ENCODE data around the gene PDZD7. TPM values are rescaled to one million over a fixed set of nuclear protein-coding genes. Genes with fewer than 3 reads are reported as not detected.

PDZD7 gene
- total and polyA plus RNA-seq, 4 experiments from 2014 or later, result 0.20 to 1.8 (median 0.70) TPM

DNA sequence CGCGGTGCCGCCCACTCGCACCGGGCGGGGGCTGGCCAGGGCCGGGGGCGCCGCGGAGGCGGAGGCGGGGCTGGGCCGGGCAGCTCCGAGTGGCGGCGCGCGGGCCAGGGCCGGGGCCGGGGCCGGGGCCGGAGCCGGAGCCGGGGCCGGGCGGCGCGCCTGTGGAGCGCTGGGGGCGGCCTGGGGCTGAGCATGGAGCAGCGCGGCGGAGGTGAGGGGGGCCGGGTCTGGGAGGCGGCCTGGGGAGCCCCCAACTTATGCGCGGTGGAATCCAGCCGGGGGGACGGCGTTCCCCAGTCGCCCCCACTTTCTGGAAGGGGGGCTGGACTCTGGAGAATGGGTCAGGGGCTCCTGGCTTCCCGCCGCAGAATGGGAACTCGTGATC is 31.2 kb downstream of the PDZD7 start, which contains the start of gene LZTS2:
Gene LZTS2, plus strand, starts transcription at position 67 of the 385 bp plus-strand sequence. CDS start 2,731 bp downstream, outside the sequence.
- Histone ChIP-seq H3K27ac (ENCODE audit: low read depth, low read length) (peak within 1 kb of the TSS; percentile 83), H3K4me3 (ENCODE audit: low read length in 2 of 2) (peak within 1 kb of the TSS; percentile 64 to 73), H3K4me1 (ENCODE audit: insufficient read depth, low read length) (peaks cover 24% of the 10 kb centered on the region), H3K9me3 (ENCODE audit: control insufficient read depth in 1 of 2, low read length in 2 of 2) (no peaks in the 10 kb centered on the region), H3K27me3 (ENCODE audit: insufficient read depth, low read length) (no peaks in the 10 kb centered on the region), H3K36me3 (ENCODE audit: insufficient read depth, low read length) (no peaks in the 10 kb centered on the region)
- CTCF ChIA-PET (ENCODE audit: partially characterized antibody), result interaction anchor here (0.7 to 12.0 kb wide), 6 partner anchors 10 to 31 kb away, joined by 3 to 171 read pairs (median 4); partner anchors contain the start of genes PDZD7 and SEMA4G
- Mint-ChIP-seq H3K27me3 (no peaks in the 10 kb centered on the region), H3K9me3 (peaks cover 0 to 3% (median 0%) of the 10 kb centered on the region in 8 donors), H3K4me3 (peak within 1 kb of the TSS; percentile 84 to 98 (median 91)), H3K27ac (peak within 1 kb of the TSS; percentile 82 to 96 (median 94)), H3K4me1 (peaks cover 15 to 33% (median 23%) of the 10 kb centered on the region in 4 donors), H3K36me3 (peaks cover under 1 to 19% of the 10 kb centered on the region in 2 donors)
- DNase-seq, result no peak
- POLR2A ChIA-PET (ENCODE audit: partially characterized antibody), result interaction anchor here (1.5 to 6.1 kb wide), 3 partner anchors 12 to 31 kb away, joined by 7 to 90 read pairs (median 84); partner anchors contain the start of genes MRPL43, PDZD7, SFXN3 and TWNK
- intact Hi-C loops (cut with micrococcal nuclease), result loop anchor here (2.0 to 10.0 kb wide), 3 partner anchors 87 to 465 kb away; partner anchors contain the start of genes HIF1AN and SLF2

DNA sequence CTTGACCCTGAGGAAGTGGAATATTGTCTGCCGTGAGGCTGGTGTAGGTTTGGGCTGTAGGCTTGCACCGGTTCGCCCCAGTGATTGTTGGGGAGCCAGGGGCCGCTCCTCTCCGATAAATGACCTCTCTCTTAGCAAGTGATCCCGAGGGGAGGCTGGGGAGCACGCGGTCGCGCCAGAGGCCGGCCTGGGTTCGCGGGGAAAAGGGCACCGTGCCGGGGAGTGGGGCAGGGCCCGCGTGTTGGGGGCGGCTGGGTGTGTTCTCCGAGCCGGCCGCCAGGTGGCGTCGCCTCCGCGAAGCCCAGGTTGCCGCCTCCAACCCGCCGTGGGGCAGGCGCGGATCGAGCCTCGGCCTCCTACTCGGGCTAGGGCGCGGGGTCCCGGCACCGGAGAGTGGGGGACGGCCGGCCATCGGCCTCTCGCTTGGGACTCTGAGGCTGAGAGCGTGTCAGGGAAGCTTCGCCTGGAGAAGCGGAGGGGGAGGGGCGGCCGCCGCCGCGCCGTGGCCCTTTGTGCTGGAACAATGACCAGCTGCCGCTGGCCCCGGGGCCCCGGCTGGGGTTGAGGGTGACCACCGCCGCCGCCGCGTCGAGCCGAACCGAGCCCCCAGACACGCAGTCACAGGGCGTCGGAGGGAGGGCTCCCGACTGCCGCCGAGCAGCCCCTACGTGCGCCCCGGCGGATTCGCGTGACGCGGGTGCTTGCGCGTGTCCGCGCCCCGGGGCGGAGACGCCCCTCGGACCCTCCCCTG is 31.8 kb downstream of the PDZD7 start:
- CTCF ChIA-PET (ENCODE audit: partially characterized antibody), result interaction anchor here (0.7 to 12.0 kb wide), 13 partner anchors 10 to 86 kb away, joined by 3 to 171 read pairs (median 10); partner anchors contain the start of genes KAZALD1, MRPL43, PDZD7 and SEMA4G
- no peaks in the 10 kb centered on the region for H3K9me3 ChIP-seq (ENCODE audit: control insufficient read depth in 1 of 2, low read length in 2 of 2)
- H3K4me3 ChIP-seq (ENCODE audit: low read length in 2 of 2), result peak overlapping the region; percentile 64 to 73
- H3K27ac ChIP-seq (ENCODE audit: low read depth, low read length), result peak overlapping the region; percentile 83
- H3K36me3 ChIP-seq (ENCODE audit: insufficient read depth, low read length), result no peaks in the 10 kb centered on the region
- peaks cover 15 to 34% (median 24%) of the 10 kb centered on the region in 4 donors for H3K4me1 Mint-ChIP-seq
- intact Hi-C loops (cut with micrococcal nuclease), result loop anchor here (1.0 to 10.0 kb wide), 4 partner anchors 15 to 464 kb away; partner anchors contain the start of genes HIF1AN and SLF2
- peak; percentile 73 to 86 (median 79) for DNase-seq
- peaks cover 4 to 21% of the 10 kb centered on the region in 2 donors for H3K36me3 Mint-ChIP-seq
- peak overlapping the region; percentile 84 to 98 (median 91) for H3K4me3 Mint-ChIP-seq
- peaks cover 24% of the 10 kb centered on the region for H3K4me1 ChIP-seq (ENCODE audit: insufficient read depth, low read length)
- H3K9me3 Mint-ChIP-seq, result peaks cover 0 to 3% (median 0%) of the 10 kb centered on the region in 8 donors
- POLR2A ChIA-PET (ENCODE audit: partially characterized antibody), result interaction anchor here (0.9 to 6.1 kb wide), 4 partner anchors 12 to 51 kb away, joined by 3 to 90 read pairs (median 46); partner anchors contain the start of genes MRPL43, PDZD7, SFXN3 and TWNK
- no peaks in the 10 kb centered on the region for H3K27me3 Mint-ChIP-seq
- no peaks in the 10 kb centered on the region for H3K27me3 ChIP-seq (ENCODE audit: insufficient read depth, low read length)
- H3K27ac Mint-ChIP-seq, result peak overlapping the region; percentile 82 to 96 (median 94)

DNA sequence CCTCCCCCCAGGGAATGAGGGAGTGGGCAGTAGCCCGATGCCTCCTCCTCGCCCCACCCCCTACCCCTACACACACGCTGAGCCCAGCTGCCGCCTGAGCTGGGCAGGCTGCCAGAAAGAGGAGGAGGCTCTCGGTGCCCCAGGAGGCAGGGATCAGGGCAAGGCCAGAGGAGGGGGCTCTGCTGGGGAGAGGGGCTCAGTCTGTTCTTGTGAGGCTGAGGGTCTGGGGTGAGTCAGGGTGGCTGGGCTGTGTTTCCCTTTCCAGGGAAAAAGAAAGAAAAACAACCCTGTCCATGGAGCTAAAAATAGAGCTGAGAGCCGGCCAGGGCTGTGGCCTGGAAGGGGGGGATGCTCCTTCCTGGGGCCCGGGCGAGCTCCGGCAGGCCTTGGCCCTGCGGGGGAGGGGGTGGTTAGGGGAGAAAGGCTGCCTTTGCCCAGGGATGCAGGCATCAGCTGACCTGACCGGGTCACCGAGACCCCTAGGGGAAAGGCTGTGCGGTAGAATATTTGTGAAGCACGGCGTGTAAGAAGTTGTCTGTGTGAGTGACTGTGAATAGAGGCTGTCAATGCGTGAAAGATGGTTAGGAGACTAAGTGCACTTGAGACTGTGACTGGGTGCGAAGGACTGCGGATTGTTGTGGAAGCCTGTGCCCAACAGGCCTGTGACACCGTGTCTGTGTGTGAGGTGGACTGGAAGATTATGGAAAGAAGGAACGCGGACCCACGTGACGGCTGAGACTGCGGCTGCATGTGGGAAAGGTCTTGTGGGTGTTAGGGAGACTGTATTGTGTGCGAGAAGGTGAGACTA is 32.5 kb downstream of the PDZD7 start:
- Histone ChIP-seq H3K27ac (ENCODE audit: low read depth, low read length) (peak overlapping the region; percentile 83), H3K9me3 (ENCODE audit: control insufficient read depth in 1 of 2, low read length in 2 of 2) (no peaks in the 10 kb centered on the region), H3K27me3 (ENCODE audit: insufficient read depth, low read length) (no peaks in the 10 kb centered on the region), H3K4me3 (ENCODE audit: low read length in 2 of 2) (peak overlapping the region; percentile 64 to 73), H3K36me3 (ENCODE audit: insufficient read depth, low read length) (no peaks in the 10 kb centered on the region), H3K4me1 (ENCODE audit: insufficient read depth, low read length) (peaks cover 24% of the 10 kb centered on the region)
- Mint-ChIP-seq H3K9me3 (peaks cover 0 to 3% (median 0%) of the 10 kb centered on the region in 8 donors), H3K4me3 (peak overlapping the region; percentile 84 to 98 (median 91)), H3K4me1 (peaks cover 15 to 34% (median 24%) of the 10 kb centered on the region in 4 donors), H3K27me3 (no peaks in the 10 kb centered on the region), H3K36me3 (peaks cover 4 to 25% of the 10 kb centered on the region in 2 donors), H3K27ac (peak overlapping the region; percentile 82 to 96 (median 95))
- intact Hi-C loops (cut with micrococcal nuclease), result loop anchor here (1.0 to 10.0 kb wide), 4 partner anchors 16 to 464 kb away; partner anchors contain the start of genes HIF1AN and SLF2
- ChIA-PET POLR2A (ENCODE audit: partially characterized antibody) (interaction anchor here (0.7 to 6.1 kb wide), 11 partner anchors 8 to 86 kb away, joined by 3 to 90 read pairs (median 8); partner anchors contain the start of genes KAZALD1, MRPL43, PDZD7 and SFXN3), CTCF (ENCODE audit: partially characterized antibody) (interaction anchor here (0.6 to 12.0 kb wide), 25 partner anchors 9 to 1125 kb away, joined by 3 to 171 read pairs (median 6); partner anchors contain the start of genes KAZALD1, MRPL43, PDZD7 and SEMA4G)
- peak; percentile 68 to 77 (median 69) for DNase-seq

DNA sequence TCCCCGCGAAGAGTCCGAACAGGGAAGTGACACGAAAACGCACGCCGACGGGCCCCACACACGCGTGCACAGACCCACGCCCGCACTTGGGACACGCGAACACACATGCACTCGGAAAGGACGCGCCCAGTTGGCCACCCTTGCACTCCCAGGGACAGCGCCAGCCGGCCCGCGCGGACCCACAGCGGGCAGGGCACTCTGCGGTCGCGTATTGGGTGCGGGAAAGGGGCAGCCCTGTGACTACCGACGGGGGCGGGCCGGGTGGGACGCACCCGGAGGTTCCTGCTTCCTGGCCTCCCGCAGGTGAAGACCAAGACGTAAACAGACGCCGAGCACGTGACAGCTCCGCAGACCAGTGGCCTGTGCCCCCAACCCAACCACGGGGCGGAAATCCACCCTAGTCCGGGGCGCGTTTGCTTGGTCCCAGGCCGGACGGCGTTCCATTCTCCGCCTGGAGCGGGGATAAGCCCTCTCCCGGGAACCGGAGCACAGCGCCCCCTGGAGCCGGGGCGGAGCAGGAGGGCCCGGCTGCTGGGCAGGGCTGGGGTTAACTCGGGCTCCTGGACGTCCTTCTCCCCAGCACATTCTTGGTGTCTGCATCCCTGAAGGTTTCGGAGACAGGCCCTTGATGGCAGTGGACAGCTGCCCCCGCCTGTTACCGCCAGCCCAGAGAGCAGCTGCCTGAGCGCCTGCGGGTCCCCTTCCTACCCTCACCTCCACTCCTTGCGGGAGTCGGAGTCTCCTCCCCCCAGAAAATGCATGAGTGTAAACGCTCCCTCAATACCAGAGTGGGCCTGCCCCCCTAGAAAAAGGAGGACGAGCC is 33.4 kb downstream of the PDZD7 start:
- no peaks in the 10 kb centered on the region for H3K27me3 Mint-ChIP-seq
- H3K27me3 ChIP-seq (ENCODE audit: insufficient read depth, low read length), result no peaks in the 10 kb centered on the region
- POLR2A ChIA-PET (ENCODE audit: partially characterized antibody), result interaction anchor here (0.7 to 6.1 kb wide), 18 partner anchors 9 to 471 kb away, joined by 3 to 90 read pairs (median 4); partner anchors contain the start of genes KAZALD1, MRPL43, PDZD7 and SEMA4G
- peak overlapping the region; percentile 82 to 98 (median 95) for H3K27ac Mint-ChIP-seq
- CTCF ChIA-PET (ENCODE audit: partially characterized antibody), result interaction anchor here (0.9 to 12.0 kb wide), 25 partner anchors 10 to 1126 kb away, joined by 3 to 171 read pairs (median 6); partner anchors contain the start of genes KAZALD1, MRPL43, PDZD7 and SEMA4G
- peaks cover 24% of the 10 kb centered on the region for H3K4me1 ChIP-seq (ENCODE audit: insufficient read depth, low read length)
- peaks cover 0 to 3% (median 0%) of the 10 kb centered on the region in 8 donors for H3K9me3 Mint-ChIP-seq
- H3K36me3 Mint-ChIP-seq, result peaks cover 4 to 26% of the 10 kb centered on the region in 2 donors
- H3K9me3 ChIP-seq (ENCODE audit: control insufficient read depth in 1 of 2, low read length in 2 of 2), result no peaks in the 10 kb centered on the region
- peak overlapping the region; percentile 84 to 98 (median 91) for H3K4me3 Mint-ChIP-seq
- H3K27ac ChIP-seq (ENCODE audit: low read depth, low read length), result peak overlapping the region; percentile 83
- intact Hi-C loops (cut with micrococcal nuclease), result loop anchor here (1.0 to 10.0 kb wide), 8 partner anchors 10 to 463 kb away; partner anchors contain the start of genes HIF1AN, KAZALD1, MRPL43 and PDZD7
- H3K36me3 ChIP-seq (ENCODE audit: insufficient read depth, low read length), result no peaks in the 10 kb centered on the region
- peak overlapping the region; percentile 44 to 64 for H3K4me3 ChIP-seq (ENCODE audit: low read length in 2 of 2)
- peaks cover 15 to 34% (median 24%) of the 10 kb centered on the region in 4 donors for H3K4me1 Mint-ChIP-seq
- DNase-seq, result peak; percentile 68 to 80 (median 72)

DNA sequence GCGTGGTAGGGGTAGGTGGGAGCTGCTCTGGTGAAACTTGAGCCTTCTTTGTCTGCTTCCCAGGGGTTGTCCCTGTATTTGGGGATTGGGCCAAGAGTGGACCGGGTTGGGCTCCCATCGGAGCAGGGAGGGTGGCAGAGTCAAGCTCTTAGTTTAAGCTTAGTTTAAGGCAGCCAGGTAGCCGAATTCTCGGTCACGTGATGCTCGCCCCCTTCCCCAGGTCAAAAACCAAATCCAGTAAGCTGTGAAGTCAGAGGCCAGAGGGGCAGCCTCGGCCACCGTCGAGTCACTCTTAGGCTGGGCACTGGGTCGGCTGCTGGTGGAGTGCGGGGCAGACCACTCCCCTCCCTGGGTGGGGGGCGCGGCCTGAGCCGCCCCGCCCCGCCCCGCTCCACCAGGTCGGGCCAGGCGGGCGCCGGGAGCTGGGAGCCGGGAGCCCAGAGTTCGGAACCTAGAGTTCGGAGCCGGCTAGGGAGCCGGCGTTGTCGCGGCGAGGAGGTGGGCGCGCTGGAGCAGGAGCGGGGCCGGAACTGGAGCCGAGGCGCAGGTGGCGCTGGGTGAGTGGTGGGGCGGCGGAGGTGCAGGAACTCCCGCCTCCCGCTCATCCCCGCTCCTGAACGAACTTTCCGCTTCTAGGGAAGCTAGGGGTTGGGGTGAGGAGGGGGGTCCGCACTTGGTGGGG is 34.1 kb downstream of the PDZD7 start:
- H3K27me3 ChIP-seq (ENCODE audit: insufficient read depth, low read length), result no peaks in the 10 kb centered on the region
- H3K36me3 ChIP-seq (ENCODE audit: insufficient read depth, low read length), result no peaks in the 10 kb centered on the region
- ChIA-PET POLR2A (ENCODE audit: partially characterized antibody) (interaction anchor here (0.8 to 6.1 kb wide), 16 partner anchors 9 to 470 kb away, joined by 3 to 90 read pairs (median 4); partner anchors contain the start of genes KAZALD1, MRPL43, PDZD7 and SEMA4G), CTCF (ENCODE audit: partially characterized antibody) (interaction anchor here (0.9 to 12.0 kb wide), 20 partner anchors 10 to 1126 kb away, joined by 3 to 171 read pairs (median 9); partner anchors contain the start of genes KAZALD1, MRPL43, PDZD7 and SEMA4G)
- H3K27ac ChIP-seq (ENCODE audit: low read depth, low read length), result peak overlapping the region; percentile 83
- peak overlapping the region; percentile 84 to 98 (median 91) for H3K4me3 Mint-ChIP-seq
- peak; percentile 19 to 57 (median 44) for DNase-seq
- H3K9me3 ChIP-seq (ENCODE audit: control insufficient read depth in 1 of 2, low read length in 2 of 2), result no peaks in the 10 kb centered on the region
- peaks cover 24% of the 10 kb centered on the region for H3K4me1 ChIP-seq (ENCODE audit: insufficient read depth, low read length)
- peaks cover 15 to 34% (median 24%) of the 10 kb centered on the region in 4 donors for H3K4me1 Mint-ChIP-seq
- peak overlapping the region; percentile 36 to 64 for H3K4me3 ChIP-seq (ENCODE audit: low read length in 2 of 2)
- H3K27me3 Mint-ChIP-seq, result no peaks in the 10 kb centered on the region
- peaks cover 4 to 27% of the 10 kb centered on the region in 2 donors for H3K36me3 Mint-ChIP-seq
- peaks cover 0 to 3% (median 0%) of the 10 kb centered on the region in 8 donors for H3K9me3 Mint-ChIP-seq
- H3K27ac Mint-ChIP-seq, result peak overlapping the region; percentile 82 to 98 (median 92)
- intact Hi-C loops (cut with micrococcal nuclease), result loop anchor here (1.0 to 10.0 kb wide), 6 partner anchors 10 to 462 kb away; partner anchors contain the start of genes HIF1AN, KAZALD1, MRPL43 and PDZD7
